Amniotic epithelial cell (primary cell): ENCODE results near the gene PTPN11.
"Not testable (repeated sequence)": the region's sequence is repeated elsewhere in the genome, so short reads cannot be mapped to it uniquely, and the experiment has no call there.

Source experiments
- DNase-seq: peaks from one replicate; pipeline ENCODE4 v3.0.0-alpha.2; 2010; ENCODE audit warnings: low read depth

Gene PTPN11

DNA sequence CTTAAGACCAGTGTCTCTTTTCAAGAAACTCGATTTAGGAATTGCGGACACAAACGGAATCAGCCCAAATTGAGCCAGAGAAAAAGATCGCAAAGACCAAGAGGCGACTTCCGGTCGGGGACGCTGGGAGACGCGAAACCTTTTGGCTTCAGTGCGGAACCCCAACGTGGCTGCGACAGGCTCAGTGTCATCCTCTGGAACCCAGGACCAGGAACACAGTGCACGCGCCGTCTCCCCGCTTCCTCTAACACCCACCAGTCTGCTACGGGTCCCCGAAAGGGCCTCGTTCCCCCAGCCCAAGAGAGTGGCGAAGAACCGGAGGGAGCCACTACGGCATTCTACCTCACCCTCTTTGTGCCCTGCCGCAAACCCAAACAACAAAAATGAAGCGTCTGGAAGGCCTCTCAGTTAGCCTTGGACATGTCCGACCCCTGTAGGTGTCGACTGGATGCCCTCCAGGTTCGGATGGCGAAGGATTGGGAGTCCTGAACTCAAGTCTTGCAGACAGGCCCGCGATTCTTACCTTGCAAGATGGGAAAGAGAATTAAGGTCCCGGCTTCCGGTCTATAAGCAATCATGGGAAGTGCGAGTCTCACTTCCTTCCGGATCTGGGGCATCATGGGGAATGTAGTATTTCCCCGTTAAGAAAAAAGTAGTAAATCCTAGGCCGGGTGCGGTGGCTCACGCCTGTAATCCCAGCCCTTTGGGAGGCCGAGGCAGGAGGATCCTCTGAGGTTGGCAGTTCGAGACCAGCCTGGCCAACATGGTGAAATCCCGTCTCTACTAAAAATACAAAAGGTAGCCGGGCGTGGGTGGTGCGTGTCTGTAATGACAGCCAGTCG, 9.5 kb upstream of the PTPN11 start, which contains the start of gene RPL6:
Gene RPL6 (minus strand): TSS at position 542 of the 842 bp plus-strand sequence. CDS start 949 bp downstream, outside the sequence.
- DNase-seq: peak; percentile 95

DNA sequence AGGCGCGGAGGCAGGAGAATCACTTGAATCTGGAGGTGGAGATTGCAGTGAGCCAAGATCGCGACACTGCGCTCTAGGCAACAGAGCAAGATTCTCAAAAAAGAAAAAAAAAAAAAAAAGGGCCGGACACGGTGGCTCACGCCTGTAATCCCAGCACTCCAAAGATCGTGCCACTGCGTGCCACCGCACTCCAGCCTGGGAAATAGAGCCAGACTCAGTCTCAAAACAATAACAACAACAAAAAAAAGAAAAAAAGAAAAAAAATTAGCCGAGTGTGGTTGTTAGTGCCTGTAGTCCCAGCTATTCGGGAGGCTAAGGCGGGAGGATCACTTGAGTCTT, 8.9 kb upstream of the PTPN11 start:
- DNase-seq: no peak

DNA sequence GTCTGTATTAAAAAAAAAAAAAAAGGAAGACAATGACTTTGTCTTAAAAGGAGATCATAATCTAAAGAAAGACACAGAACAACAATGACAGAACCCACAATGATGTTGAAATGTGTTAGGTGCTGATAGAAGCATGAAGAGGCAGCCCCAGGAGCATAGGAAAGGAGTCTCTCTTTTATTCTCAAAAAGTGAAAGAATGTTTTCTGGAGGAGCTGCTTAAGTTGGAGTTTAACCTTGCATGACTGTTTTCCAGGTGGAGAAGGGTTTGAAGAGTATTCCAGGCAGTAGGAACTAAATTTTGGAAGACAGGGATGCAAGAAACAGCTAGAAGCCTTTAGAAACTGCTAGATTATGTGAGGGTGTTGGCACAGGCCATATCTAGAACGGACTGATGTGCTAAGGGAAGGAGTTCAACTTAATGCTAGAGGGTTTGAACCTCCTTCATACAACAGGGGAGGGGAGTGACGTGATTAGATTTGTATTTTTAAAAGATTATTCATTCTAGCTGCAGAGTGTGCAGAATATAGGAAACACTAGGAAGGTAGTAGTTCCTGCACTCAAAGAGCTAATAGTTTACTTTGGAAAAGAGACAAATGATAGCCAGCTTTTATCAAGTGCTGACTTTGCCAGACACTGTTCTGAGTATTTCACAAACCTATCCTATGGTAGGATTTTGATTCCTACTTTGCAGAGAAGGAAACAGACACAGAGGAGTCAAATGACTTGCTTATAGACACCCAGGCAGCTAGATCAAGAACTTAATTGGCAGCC, 4.7 kb upstream of the PTPN11 start:
- DNase-seq: no peak

DNA sequence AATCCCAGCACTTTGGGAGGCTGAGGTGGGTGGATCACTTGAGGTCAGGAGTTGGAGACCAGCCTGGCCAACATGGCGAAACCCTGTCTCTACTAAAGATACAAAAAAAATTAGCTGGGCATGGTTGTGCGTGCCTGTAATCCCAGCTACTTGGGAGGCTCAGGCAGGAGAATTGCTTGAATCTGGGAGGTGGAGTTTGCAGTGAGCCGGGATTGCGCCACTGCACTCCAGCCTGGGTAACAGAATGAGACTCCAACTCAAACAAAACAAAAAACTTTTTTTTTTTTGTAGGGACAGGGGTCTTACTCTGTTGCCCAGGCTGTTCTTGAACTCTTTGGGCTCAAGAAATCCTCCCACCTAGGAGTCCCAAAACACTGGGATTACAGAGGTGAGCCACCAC, 3.3 kb upstream of the PTPN11 start:
- not testable (repeated sequence) for DNase-seq

DNA sequence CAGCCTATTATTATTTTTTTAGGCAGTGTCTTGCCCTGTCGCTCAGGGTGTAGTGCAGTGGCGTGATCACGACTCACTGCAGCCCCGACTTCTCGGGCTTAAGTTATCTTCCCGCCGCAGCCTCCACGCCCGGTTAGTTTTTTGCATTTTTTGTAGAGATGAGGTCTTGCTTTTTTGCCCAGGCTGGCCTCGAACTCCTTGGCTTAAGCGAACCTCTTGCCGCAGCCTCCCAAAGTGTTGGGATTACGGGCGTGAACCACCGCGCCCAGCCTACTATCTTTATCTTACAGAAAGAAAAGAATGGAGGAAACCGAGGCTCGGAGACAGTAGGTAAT, 507 bp upstream of the PTPN11 start:
- no peak for DNase-seq

DNA sequence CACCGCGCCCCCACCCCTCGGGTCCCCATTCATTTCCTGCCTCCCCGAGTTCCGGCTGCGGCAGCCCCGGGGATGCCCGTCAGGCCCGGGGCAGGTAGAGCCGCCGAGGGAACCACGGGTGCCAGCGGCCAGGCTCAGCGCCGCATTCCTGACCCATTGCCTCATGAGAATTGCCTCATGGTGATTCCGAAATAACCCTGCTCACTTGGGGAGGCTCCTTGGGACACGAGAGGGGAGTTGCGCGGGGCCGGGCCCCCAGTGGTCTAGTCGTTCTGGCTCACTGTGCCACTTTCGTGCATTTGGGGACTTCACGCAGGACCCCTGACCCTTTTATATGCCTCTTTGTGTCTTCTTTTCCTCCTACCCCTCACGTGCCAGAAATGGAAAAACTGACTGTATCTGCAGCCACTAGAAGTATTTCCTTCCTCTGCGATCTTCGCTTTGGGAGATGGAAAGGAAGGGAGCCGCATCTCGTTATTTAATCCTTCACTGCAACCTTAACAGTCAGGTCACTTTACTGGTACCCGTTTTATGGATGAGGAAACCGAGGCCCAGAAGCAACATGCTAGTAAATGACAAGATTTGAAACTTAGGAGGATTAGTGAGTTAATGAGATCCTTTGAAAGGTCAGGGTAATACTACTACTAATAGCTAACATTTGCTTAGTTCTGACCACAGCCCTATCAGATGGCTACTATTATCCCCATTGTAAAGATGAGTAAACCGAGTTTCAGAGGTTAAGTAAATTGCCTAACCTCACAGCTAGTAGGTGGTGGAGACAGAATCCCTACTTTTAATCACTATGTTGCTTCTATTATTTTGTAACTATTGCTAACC, 768 bp downstream of the PTPN11 start:
- peak; percentile 84 for DNase-seq

DNA sequence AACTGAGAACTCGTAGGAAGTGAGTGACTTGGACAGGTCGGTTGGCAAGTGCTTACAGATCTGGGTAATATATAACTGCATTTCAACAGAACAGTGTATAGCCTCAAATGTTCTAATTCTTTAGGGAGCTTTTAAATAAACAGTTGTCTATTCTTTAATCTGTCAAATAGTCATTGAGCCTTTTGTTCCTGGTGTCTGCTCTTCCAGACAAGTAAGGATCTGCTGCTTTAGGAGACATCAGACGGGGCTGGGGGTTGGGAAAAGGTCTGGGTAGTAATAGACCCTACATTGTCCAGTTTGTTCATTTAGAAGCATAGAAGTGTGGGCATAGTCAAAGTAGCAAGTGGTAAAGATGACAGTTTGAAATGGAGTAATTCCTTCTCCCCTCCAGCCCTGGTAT, 2.0 kb downstream of the PTPN11 start:
- no peak for DNase-seq

DNA sequence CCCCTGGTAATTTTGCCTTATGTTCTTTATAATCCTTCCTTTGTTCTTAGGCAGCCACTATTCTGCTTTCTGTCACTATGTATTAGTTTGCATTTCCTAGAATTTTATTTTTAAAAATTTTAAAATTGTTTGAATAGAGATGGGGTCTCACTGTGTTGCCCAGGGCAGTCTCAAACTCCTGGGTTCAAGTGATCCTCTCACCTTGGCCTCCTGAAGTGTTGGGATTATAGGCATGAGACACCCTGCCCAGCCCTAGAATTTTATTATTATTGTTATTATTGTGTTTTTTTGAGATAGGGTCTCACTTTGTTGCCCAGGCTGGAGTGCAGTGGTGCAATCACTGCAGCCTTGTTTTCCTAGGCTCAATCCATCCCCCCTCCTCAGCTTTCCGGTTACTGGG, 2.6 kb downstream of the PTPN11 start:
- no peak for DNase-seq

DNA sequence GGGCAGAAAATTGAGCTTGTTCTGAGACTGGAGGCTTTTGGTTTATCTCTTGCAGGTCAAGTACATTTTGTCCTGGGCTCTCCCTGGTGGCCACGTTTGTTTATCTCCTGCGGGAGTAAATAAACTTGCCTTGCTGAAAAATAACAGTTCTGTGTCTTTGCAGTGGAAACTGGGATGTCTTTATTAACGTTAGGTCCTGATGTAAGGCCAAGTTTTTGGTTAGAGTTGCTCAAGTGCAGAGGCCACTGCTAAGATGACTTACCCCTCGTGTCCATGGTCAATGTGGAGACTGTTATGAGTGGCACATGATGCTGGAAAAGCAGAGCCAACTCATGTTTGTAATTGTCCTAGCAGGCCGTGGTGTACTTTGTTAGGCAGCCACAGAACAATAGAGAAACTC, 3.8 kb downstream of the PTPN11 start:
- peak; percentile 76 for DNase-seq

DNA sequence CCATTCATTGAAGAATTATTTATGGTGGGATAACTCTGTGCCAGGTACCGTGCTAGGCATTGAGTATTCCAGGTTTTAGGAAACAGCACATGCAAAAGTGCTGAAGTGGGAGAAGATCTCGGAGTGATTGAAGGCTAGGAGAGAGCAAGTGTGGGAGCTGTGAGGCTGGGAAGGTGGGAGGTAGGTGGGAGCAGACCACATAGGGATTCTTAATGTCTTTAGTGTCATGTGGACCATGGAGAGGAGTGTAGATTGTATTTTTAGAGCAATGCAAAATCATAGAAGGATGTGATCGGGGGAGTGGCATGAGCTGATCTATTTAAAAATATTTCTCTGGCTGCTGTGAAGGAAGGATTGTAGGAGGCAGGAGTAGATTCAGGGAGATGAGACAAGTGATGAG, 5.4 kb downstream of the PTPN11 start:
- DNase-seq: no peak

DNA sequence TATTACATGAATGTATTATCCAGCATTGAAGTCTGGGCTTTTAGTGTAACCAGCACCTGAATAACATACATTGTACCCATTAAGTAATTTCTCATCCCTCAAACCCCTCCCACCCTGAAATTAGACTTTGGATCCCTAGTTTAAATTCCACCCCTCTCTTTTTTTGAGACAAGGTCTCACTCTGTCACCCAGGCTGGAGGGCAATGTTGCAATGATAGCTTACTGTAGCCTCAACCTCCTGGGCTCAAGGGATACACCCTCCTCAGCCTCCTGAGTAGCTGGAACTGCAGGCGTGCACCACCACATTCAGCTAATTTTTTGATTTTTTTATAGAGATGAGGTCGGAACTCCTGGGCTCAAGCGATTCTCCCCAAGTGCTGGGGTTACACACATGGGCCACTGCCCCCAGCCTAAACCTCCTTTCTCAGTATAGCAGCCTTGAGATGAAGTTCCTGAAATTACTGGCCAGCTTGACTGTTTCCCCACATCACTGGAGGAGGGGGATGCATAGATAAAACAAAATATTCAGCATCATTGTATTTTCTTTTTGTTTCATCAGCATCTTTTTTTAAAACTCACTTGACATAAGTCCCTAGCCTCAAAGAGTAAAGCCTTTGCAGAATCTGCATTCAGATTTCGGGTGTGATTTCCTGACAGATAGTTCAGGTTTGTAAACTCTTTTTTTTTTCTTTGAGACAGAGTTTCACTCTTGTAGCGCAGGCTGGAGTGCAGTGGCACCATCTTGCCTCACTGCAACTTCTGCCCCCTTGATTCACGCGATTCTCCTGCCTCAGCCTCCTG, 7.0 kb downstream of the PTPN11 start:
- no peak for DNase-seq

DNA sequence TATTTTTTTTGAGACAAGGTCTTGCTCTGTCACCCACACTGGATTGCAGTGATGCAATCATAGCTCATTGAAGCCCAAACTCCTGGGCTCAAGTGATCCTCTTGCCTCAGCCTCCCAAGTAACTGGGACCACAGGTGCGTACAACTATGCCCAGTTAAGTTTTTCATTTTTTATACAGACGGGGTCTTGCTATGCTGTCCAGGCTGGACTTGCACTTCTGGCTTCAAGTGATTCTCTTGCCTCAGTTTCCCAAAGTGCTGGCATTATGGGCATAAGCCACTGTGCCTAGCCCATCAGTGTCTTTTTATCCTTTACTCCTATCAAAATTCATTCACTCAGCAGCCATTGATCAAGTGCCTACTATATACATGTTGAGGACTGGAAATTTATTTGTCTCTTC, 9.0 kb downstream of the PTPN11 start:
- DNase-seq: no peak

DNA sequence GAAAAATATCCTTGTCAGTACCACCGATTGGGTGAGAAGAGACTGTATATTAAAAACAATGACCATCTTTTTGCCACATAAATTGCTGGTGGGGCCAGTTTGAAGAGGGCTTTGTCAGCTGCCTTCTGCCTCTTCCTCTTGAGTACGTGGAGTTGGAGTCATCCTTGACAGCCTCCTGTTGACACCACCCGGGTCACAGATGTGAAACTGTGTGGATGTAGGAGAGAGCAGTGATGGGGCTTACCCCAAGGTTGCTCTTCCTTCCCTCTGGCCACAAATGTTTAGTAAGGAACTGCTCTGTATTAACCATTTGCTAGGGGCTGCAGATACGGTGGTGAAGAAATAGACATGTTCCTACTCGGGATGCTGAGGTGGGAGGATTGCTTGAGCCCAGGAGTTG, 12.2 kb downstream of the PTPN11 start:
- DNase-seq: no peak

DNA sequence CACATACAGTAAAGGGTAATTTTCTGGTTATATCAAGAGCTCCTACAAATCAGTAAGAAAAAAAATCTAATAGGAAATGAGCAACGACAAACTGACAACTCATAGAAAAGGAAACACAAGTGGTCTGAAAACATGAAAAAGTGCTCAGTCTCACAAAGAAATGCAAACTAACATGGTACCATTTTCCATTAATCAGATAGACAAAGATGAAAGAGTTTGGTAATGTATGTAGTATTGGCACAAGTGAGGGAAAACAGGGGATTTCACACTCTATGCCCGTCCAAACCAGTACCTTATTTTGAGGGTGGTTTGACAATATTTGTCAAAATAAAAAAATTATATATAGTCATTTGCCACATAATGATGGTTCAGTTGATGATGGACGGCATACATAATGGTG, 13.2 kb downstream of the PTPN11 start:
- DNase-seq: no peak

DNA sequence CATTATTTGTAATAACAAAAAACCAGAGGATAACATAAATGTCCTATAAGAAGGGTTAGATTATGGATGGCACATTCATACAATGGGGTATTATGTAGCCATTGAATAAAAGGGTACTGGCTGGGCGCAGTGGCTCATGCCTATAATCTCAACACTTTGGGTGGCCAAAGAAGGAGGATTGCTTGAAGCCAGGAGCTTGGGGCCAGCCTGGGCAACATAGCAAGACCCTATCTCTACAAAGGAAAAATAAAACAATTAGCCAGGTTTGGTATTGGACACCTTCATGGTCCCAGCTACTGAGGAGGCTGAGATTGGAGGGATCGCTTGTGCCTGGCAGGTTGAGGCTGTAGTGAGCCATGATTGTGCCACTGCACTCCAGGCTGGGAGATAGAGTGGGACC, 14.8 kb downstream of the PTPN11 start:
- no peak for DNase-seq

DNA sequence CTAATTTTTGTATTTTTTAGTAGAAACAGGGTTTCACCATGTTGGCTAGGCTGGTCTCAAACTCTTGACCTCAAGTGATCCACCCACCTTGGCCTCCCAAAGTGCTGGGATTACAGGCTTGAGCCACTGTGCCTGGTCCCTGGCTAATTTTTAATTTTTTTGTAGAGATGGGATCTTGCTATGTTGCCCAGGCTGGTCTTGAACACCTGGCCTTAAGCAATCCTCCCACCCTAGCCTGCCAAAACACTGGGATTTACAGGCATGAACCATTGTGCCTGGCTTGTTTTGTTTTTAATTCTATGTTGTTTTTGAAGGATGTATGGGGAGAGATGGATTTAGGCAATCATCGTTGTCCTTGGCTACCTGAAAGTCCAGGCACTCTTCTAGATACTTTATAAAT, 19.9 kb downstream of the PTPN11 start:
- not testable (repeated sequence) for DNase-seq

DNA sequence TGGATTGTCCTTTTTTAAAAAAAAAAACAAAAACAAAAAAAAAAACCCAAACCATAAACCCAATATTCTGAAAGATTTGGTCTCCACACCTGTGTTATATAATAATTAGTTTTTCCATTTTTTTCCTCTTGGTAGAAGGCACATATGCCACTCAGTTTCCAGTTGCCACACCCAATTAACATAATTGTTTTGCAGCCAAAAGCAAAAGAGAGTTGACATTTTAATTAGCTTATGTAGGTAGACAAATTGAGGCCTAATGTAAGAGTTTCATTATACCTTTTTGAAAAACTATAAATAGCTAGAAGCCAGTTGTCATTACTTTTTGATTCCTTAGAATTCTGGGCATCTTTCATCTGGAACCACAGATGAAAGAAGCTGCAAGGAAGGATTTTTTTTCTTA, 21.0 kb downstream of the PTPN11 start:
- DNase-seq: no peak

DNA sequence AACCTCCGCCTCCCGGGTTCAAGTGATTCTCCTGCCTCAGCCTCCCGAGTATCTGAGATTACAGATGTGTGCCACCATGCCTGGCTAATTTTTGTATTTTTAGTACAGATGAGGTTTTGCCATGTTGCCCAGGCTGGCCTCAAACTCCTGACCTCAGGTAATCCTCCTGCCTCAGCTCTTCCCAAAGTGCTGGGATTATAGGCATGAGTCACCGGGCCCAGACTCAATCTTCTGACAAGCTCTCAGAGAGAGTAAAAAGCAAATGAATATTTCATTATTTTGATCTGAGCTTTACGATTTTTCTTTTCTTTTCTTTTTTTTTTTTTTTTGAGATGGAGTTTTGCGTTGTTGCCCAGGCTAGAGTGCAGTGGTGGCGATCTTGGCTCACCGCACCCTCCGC, 21.9 kb downstream of the PTPN11 start:
- DNase-seq: peak; percentile 43

DNA sequence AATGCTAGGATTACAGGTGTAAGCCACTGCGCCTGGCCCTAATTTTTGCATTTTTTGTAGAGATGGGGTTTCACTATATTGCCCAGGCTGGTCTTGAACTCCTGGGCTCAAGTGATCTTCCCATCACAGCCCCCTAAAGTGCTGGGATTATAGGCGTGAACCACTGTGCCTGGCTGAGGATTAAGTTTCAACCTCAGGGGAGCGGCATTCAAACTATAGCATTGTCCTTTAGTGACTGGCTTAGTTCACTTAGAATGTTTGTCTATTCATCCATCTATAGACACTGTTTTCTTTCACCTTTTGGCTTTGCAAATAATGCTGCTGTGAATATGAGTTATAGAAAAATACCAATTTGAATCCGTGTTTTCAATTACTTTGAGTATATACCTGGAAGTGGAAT, 25.2 kb downstream of the PTPN11 start:
- no peak for DNase-seq

DNA sequence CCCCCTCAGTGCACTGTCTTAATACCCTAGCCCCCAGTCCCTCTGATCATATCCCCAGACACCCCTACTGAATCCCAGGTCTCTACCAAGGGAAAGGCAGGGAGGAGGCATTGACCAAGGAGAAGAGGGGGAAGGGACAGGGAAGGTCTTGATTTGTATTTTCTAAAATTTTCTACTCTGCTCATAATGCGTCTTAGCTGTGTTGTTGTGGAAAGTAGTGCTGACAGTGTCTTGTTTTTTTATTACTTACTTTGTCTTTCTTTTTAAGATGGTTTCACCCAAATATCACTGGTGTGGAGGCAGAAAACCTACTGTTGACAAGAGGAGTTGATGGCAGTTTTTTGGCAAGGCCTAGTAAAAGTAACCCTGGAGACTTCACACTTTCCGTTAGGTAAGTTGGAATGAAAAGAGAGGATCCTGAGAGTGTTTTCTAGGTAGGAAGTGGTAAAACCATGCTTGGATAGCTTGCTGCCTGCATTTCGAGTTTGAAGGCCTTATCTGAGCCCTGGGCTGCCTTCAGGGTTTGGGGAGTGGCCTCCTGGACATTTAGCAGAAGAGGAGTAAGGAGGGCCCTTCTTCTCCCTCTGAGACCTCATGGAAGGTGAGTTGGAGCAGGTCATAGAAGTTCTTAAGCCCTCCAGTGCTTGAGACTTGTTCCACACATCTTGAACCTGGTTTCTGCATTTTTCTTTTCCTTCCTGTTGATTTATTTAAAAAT, 27.4 kb downstream of the PTPN11 start:
- DNase-seq: no peak

DNA sequence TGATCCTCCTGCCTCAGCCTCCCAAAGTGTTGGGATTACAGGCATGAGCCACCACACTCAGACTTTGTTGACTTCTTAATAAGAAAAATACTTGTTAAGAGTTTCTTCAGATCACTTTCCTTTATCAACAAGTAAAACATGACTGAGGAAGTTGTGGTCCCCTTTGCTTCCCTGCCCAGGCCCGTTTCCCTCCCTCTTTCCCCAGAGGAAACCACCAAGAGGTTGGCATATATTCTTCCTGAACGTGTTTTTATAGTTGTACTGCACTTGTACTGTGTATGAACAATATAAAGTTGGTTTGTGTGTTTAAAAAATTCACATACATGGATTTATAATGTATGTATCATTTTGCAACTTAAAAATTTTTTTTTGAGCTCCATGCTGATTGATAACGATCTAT, 28.4 kb downstream of the PTPN11 start:
- DNase-seq: no peak
